Prostate gland (tissue), 2 donors: ENCODE measurements around the gene CDX1. TPM values are rescaled to one million over a fixed set of nuclear protein-coding genes. Genes with fewer than 3 reads are reported as not detected.

Experiments
- DNase-seq: peaks from one replicate; pipeline ENCODE4 v3.0.0-alpha.2; 2019; ENCODE audit warnings: low spot score
- H3K27ac ChIP-seq, 2 donors: fragments of 200-600 bp; sonication (generic); 2 replicates each; pipeline ENCODE4 v1.5.1; 2017 to 2019
- H3K27me3 ChIP-seq: fragments of 200-600 bp; sonication (generic); replicated peaks from 2 replicates; pipeline ENCODE4 v1.5.1; 2019; ENCODE audit not compliant: insufficient read depth
- H3K36me3 ChIP-seq, 2 donors: fragments of 200-600 bp; sonication (generic); 1 replicate in 1 of 2; 2 replicates in 1 of 2; pipeline versions ENCODE4 v1.5.1 to v1.8.1; 2017 to 2019
- H3K4me1 ChIP-seq: fragments of 200-600 bp; sonication (generic); replicated peaks from 2 replicates; pipeline ENCODE4 v1.5.1; 2019
- H3K4me3 ChIP-seq, 2 donors: fragments of 200-600 bp; sonication (generic); 2 replicates each; pipeline ENCODE4 v1.5.1; 2017 to 2019
- H3K9me3 ChIP-seq: fragments of 200-600 bp; sonication (generic); 2 replicates; pipeline ENCODE4 v1.5.1; 2017
- POLR2A ChIP-seq: fragments of 450-650 bp; IDR thresholded peaks from one replicate; pipeline ENCODE4 v1.6.1; 2016; ENCODE audit warnings: antibody characterized with exemption, mild to moderate bottlenecking
- POLR2AphosphoS5 ChIP-seq: sonication (generic); formaldehyde crosslinking; IDR thresholded peaks from one replicate; pipeline ENCODE4 v1.6.1; 2017; ENCODE audit warnings: antibody characterized with exemption
- WGBS: methylation state at CpG from one replicate; pipeline ENCODE4 v1.1.5; 2018; 5-methylcytosine and 5-hydroxymethylcytosine counted together
- intact Hi-C: fragments of 100-400 bp; cut with DNase I; formaldehyde crosslinking; loops from one replicate; pipeline ENCODE4 v1.14.2; 2022
- total RNA-seq, 2 donors: library from RNA; depleted of rRNA; stranded (reverse); fragments of >200 nt; gene quantifications; one replicate each; pipeline ENCODE4 v1.1.0, GENCODE V29; 2016
- TF ChIP-seq, protein P1 (sequence below), 4 experiments: fragments of 200-600 bp in 2 of 4; fragments of 450-650 bp in 2 of 4; sonication (generic) in 2 of 4; IDR thresholded peaks; 1 replicate in 3 of 4; 2 replicates in 1 of 4; pipeline ENCODE4 v1.5.1; 2016 to 2019; ENCODE audit warnings: antibody characterized with exemption in 4 of 4, mild to moderate bottlenecking in 2 of 4, moderate library complexity in 2 of 4

The CDX1 gene
- total RNA-seq, 2 donors from 2014 or later, result 3.2 TPM; not detected in 1

GRCh38 chr5:150122536-150123481 is 43.8 kb upstream of the CDX1 start:
- Histone ChIP-seq H3K4me1 (no peaks in the 10 kb centered on the region), H3K36me3 (no peaks in the 10 kb centered on the region), H3K4me3 (no peak overlapping the region), H3K27me3 (no peaks in the 10 kb centered on the region), H3K27ac (no peak overlapping the region), H3K9me3 (no peaks in the 10 kb centered on the region)
- intact Hi-C loops, result no loop called here
- WGBS, result 93% methylated on average over 15 of the region's 15 CpGs
- no peak for TF ChIP-seq POLR2A
- TF ChIP-seq POLR2AphosphoS5, result no peak
- TF ChIP-seq, protein P1, sequence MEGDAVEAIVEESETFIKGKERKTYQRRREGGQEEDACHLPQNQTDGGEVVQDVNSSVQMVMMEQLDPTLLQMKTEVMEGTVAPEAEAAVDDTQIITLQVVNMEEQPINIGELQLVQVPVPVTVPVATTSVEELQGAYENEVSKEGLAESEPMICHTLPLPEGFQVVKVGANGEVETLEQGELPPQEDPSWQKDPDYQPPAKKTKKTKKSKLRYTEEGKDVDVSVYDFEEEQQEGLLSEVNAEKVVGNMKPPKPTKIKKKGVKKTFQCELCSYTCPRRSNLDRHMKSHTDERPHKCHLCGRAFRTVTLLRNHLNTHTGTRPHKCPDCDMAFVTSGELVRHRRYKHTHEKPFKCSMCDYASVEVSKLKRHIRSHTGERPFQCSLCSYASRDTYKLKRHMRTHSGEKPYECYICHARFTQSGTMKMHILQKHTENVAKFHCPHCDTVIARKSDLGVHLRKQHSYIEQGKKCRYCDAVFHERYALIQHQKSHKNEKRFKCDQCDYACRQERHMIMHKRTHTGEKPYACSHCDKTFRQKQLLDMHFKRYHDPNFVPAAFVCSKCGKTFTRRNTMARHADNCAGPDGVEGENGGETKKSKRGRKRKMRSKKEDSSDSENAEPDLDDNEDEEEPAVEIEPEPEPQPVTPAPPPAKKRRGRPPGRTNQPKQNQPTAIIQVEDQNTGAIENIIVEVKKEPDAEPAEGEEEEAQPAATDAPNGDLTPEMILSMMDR (IDR thresholded peaks at IDR 0.05), result no peak
- no peak for DNase-seq

GRCh38 chr5:150123542-150123941 is 43.0 kb upstream of the CDX1 start:
- H3K4me3 ChIP-seq, result no peak overlapping the region
- DNase-seq, result no peak
- no peak overlapping the region for H3K27ac ChIP-seq
- H3K4me1 ChIP-seq, result no peaks in the 10 kb centered on the region
- 76% methylated on average over 4 of the region's 4 CpGs for WGBS
- H3K9me3 ChIP-seq, result no peaks in the 10 kb centered on the region
- H3K36me3 ChIP-seq, result no peaks in the 10 kb centered on the region
- TF ChIP-seq POLR2AphosphoS5 (no peak), POLR2A (no peak)
- TF ChIP-seq, protein P1 (IDR thresholded peaks at IDR 0.05), result no peak
- H3K27me3 ChIP-seq, result no peaks in the 10 kb centered on the region
- intact Hi-C loops, result no loop called here

DNA sequence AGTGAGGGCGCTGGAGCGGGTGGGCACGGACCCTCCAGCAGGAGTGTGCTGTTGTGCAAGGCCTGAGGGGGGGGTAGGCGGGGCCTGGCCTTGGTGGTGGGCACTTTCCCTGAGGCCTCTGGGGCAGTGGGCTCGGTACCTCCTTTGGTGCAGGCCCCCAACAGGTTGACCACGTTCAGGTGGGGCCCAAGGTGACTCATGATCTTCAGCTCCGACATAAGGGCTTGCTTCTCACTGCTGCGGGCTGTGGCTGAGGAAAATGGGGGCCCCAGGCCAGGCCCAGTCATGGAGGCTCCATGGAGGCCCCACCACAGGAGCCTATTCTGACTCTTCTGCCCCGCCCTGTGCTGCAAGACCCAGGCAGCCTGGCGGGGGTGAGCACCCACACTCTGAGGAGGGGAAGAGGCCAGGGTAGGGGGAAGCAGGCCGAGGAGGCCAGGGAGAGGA is 42.4 kb upstream of the CDX1 start:
- Histone ChIP-seq H3K9me3 (no peaks in the 10 kb centered on the region), H3K4me3 (no peak overlapping the region), H3K27ac (no peak overlapping the region), H3K4me1 (no peaks in the 10 kb centered on the region), H3K27me3 (no peaks in the 10 kb centered on the region), H3K36me3 (no peaks in the 10 kb centered on the region)
- TF ChIP-seq, protein P1 (IDR thresholded peaks at IDR 0.05), result no peak
- TF ChIP-seq POLR2A (no peak), POLR2AphosphoS5 (no peak)
- no peak for DNase-seq
- WGBS, result 87% methylated on average over 11 of the region's 11 CpGs
- intact Hi-C loops, result no loop called here

DNA sequence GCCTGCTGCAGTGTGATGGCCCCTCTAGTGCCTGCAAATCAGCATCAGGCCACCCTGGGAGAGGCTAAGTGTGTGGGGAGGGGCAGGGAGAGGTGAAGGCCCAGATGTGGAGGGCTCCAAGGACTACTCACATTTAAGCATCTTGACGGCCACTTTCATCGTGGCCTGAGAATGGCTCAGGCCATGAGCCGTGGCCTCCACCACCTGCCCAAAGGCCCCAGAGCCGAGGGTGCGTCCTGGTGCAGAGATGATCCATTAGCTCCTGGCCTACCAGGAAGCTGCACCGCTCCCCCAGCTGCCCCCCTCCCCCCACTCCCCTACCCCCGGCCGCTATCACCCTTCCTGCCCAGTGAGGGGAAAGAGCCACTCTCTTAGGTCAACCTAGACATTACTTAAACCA is 42.0 kb upstream of the CDX1 start:
- no peaks in the 10 kb centered on the region for H3K36me3 ChIP-seq
- H3K27me3 ChIP-seq, result no peaks in the 10 kb centered on the region
- H3K4me1 ChIP-seq, result no peaks in the 10 kb centered on the region
- no peak for TF ChIP-seq POLR2AphosphoS5
- TF ChIP-seq, protein P1 (IDR thresholded peaks at IDR 0.05), result no peak
- no peak for TF ChIP-seq POLR2A
- no peak overlapping the region for H3K4me3 ChIP-seq
- H3K27ac ChIP-seq, result no peak overlapping the region
- no peak for DNase-seq
- WGBS, result 87% methylated on average over 8 of the region's 8 CpGs
- no peaks in the 10 kb centered on the region for H3K9me3 ChIP-seq
- intact Hi-C loops, result no loop called here

GRCh38 chr5:150125334-150125733 is 41.2 kb upstream of the CDX1 start:
- TF ChIP-seq POLR2AphosphoS5 (no peak), POLR2A (no peak)
- TF ChIP-seq, protein P1 (IDR thresholded peaks at IDR 0.05), result no peak
- WGBS, result 86% methylated on average over 10 of the region's 10 CpGs
- H3K4me3 ChIP-seq, result no peak overlapping the region
- H3K4me1 ChIP-seq, result no peaks in the 10 kb centered on the region
- intact Hi-C loops, result no loop called here
- H3K27me3 ChIP-seq, result no peaks in the 10 kb centered on the region
- no peaks in the 10 kb centered on the region for H3K36me3 ChIP-seq
- DNase-seq, result no peak
- no peaks in the 10 kb centered on the region for H3K9me3 ChIP-seq
- H3K27ac ChIP-seq, result no peak overlapping the region
